ENCODE data around the gene NYNRIN. TPM values are rescaled to one million over a fixed set of nuclear protein-coding genes. Genes with fewer than 3 reads are reported as not detected.
A peak's percentile ranks its signal among the peaks of the same experiment; 100 is the strongest.
"Not testable (repeated sequence)": the region's sequence is repeated elsewhere in the genome, so short reads cannot be mapped to it uniquely, and the experiment has no call there.

Gene NYNRIN
- polyA plus RNA-seq, 4 donors: 46.0 to 95.5 (median 49.4) TPM

DNA sequence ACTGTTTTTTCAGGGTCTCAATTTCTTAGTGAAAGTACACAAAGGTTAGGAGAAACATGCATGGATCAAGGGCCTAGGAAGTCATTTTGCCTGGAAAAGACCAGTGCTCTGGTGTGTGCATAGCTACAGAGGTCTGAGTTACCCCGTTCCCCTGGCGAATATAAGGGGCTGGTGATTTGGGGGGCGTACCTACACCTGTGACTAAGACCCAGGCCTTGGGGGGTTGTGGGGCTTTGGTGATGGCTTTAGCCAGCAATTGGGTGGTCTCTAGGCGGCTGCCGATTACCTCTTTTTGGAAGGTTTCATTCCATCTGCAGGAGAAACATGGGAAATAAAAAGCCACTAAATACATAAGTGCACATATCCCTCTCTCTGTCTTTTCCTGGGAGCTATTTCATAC, 42.7 kb downstream of the NYNRIN start:
- no peak for DNase-seq (ENCODE audit: low read depth in 4 of 4, low spot score in 3 of 4)

DNA sequence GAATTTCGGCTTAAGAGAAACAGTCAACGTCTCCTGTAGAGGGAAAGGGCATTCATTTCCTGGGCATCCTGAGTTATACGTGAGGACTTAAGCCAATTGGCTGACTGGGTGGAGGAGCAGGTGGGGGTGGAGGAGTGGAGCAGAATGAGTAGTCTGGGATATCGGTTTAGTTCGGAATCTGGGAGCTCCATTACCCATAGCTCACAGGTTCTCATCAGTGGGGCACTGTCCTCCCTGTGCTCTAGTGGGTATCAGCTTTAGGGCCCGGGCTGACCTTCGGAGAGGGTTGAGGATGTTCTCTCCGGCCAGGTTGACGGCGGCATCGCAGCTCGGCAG, 43.1 kb downstream of the NYNRIN start:
- DNase-seq (ENCODE audit: low read depth in 4 of 4, low spot score in 3 of 4): no peak

GRCh38 chr14:24442240-24443052, 43.6 kb downstream of the NYNRIN start, which contains the start of gene SDR39U1:
Gene SDR39U1, minus strand, starts transcription at chr14:24442776. Its CDS starts 7 bp downstream, at chr14:24442769.
- peak; percentile 97 to 99 (median 98) for DNase-seq (ENCODE audit: low read depth in 4 of 4, low spot score in 3 of 4)

- DNase-seq (ENCODE audit: low read depth in 4 of 4, low spot score in 3 of 4): no peak
These were observed 44.4 kb downstream of the NYNRIN start for GRCh38 chr14:24443053-24443665.

- DNase-seq (ENCODE audit: low read depth in 4 of 4, low spot score in 3 of 4): not testable (repeated sequence)
These were observed 52.0 kb downstream of the NYNRIN start for GRCh38 chr14:24450828-24451227.

DNA sequence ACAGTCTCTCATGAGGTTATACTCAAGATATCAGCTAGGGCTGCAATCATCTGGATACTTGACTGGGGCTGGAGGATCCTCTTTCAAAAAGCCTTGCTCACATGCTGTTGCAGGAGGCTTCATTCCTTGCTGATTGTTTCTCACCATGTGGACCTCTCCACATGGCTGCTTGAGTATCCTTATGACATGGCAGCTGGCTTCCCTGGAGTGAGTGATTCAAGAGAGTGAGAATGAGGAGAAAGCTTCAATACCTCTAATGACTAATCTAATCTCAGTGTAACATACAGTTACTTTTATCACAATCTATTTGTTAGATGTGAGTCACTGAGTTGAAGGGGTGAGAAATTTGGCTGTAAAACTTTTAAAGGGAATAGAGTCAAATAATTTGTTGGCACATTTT, 58.2 kb downstream of the NYNRIN start:
- DNase-seq (ENCODE audit: low read depth in 4 of 4, low spot score in 3 of 4): no peak

GRCh38 chr14:24458736-24459135, 59.9 kb downstream of the NYNRIN start:
- DNase-seq (ENCODE audit: low read depth in 4 of 4, low spot score in 3 of 4): no peak

DNA sequence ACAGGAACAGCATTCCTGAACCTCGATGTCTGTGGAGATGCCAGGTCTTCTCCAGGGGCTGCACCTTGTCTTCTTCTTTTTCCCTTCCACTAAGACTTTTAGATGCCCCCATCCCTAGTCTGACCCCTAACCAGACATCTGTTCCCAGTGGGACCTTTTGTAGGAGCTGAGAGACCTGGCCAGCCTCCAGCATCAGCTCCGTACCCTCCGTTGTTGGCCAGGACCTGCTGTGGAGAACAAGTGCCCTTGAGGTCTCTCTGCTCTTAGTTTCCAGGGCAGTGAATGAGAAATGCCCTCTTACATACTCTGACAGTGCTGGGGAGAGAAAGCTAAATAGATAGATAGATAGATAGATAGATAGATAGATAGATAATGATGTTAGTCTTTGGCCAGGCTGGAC, 60.5 kb downstream of the NYNRIN start:
- DNase-seq (ENCODE audit: low read depth in 4 of 4, low spot score in 3 of 4): no peak

- no peak for DNase-seq (ENCODE audit: low read depth in 4 of 4, low spot score in 3 of 4)
These were observed 62.5 kb downstream of the NYNRIN start for GRCh38 chr14:24461336-24461735.

DNA sequence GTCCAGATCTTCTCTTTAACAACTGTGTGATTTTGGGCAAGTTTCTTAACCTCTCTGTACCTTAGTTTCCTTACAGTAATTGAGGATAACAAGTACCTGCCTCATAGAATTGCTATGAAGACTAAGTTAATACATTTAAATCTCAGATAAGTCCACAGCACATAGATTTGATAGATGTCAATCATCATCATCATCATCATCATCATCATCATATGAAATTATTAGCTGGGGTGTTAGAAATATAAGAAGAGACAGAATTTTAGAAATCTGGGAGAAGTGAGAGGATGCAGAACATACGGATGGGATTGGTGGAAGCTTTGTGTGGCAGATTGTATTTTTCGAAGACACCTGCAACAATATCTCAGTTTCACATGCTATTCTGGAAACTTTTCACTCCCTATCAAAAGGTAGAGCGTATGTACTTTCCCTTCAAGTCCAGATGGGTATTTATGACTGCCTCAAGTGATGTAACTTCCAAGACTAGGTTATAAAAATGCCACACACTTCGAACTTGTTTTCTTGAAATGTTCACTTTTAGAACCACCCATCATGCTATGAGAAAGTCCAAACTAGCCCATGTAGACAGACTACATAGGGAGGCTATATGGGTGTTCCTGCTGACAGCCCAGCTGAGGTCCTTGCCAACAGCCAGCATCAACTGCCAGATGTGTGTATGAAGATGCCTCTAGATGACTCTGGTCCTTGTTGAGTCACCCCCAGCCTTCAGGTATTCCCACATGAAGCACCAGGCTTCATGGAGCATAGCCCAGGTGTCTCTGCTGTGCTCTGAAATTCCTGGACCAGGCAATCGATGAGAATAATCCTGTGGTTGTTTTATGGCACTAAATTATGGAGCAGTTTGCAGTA, 64.4 kb downstream of the NYNRIN start:
- DNase-seq (ENCODE audit: low read depth in 4 of 4, low spot score in 3 of 4): no peak

DNA sequence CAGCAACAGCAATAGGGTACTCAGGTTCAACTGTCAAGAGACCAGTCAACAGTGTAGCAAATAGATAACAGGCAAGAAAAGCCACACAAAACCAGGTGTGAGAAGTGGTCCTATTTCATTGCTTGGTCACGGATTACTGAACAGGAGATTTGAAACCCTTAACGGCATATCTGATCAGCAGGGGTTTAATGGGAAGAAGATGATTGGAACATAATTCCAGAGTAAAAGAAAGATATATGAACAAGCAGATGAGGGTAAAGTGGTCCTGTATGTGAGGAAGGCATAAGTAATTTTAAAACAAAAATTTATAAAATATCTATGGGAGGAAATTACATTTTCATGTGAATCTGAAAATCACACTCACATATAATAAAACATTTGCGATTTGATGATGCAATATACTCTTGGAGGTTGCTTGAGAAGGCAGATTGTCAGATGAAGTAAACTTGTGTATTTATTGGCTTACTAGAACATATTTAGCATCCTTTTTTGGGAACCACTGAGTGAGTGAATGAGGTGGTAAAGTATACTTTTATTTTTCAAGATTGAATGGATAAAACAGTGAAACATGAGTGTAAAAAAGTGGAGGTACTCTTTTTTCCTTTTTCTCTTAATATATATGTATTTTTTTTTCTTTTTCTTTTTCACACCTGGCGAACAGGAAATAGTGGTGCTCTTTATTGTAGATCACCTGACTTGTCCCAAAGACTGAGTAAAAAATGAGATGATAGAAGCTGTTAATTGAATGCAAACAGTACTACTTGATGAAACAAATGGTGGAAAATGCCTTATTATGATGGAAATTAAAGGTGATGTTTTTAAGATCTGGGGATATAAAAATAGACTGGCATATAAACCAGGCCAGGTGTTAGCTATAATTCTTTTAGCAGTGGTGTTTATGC, 65.3 kb downstream of the NYNRIN start:
- no peak for DNase-seq (ENCODE audit: low read depth in 4 of 4, low spot score in 3 of 4)

- no peak for DNase-seq (ENCODE audit: low read depth in 4 of 4, low spot score in 3 of 4)
These were observed 66.6 kb downstream of the NYNRIN start for GRCh38 chr14:24465368-24465767.

GRCh38 chr14:24465805-24466204, 67.0 kb downstream of the NYNRIN start:
- DNase-seq (ENCODE audit: low read depth in 4 of 4, low spot score in 3 of 4): no peak

Other genes starting within 250 kb of the NYNRIN start
- gene IRF9, start 237.7 kb upstream of the NYNRIN start, polyA plus RNA-seq (ENCODE audit: insufficient read length in 4 of 4): 10 to 100 TPM; 46.1 to 68.1 (median 57.0) TPM
- 100 to 1,000 TPM in 1 of 4 donors, 10 to 100 TPM in 3; 28.0 to 100 (median 57.9) TPM for gene REC8, start 226.9 kb upstream of the NYNRIN start, polyA plus RNA-seq (ENCODE audit: insufficient read length in 4 of 4)
- gene IPO4, start 210.2 kb upstream of the NYNRIN start, polyA plus RNA-seq (ENCODE audit: insufficient read length in 4 of 4): 10 to 100 TPM; 19.8 to 39.5 (median 31.0) TPM
- 10 to 100 TPM; 32.9 to 43.7 (median 35.4) TPM for gene TM9SF1, start 203.6 kb upstream of the NYNRIN start, polyA plus RNA-seq (ENCODE audit: insufficient read length in 4 of 4)
- gene TSSK4, start 193.3 kb upstream of the NYNRIN start, polyA plus RNA-seq (ENCODE audit: insufficient read length in 4 of 4): 10 to 100 TPM in 1 of 4 donors, 1 to 10 TPM in 3; 4.2 to 12.0 (median 5.6) TPM
- gene CHMP4A, start 185.5 kb upstream of the NYNRIN start, polyA plus RNA-seq (ENCODE audit: insufficient read length in 4 of 4): 10 to 100 TPM; 27.8 to 58.4 (median 52.0) TPM
- 10 to 100 TPM in 3 of 4 donors, 1 to 10 TPM in 1; 8.3 to 16.9 (median 11.3) TPM for gene MDP1, start 182.9 kb upstream of the NYNRIN start, polyA plus RNA-seq (ENCODE audit: insufficient read length in 4 of 4)
- gene NEDD8, start 166.6 kb upstream of the NYNRIN start, polyA plus RNA-seq (ENCODE audit: insufficient read length in 4 of 4): 100 to 1,000 TPM; 189 to 230 (median 217) TPM
- 100 to 1,000 TPM in 3 of 4 donors, 10 to 100 TPM in 1; 65.6 to 124 (median 117) TPM for gene GMPR2, start 166.1 kb upstream of the NYNRIN start, polyA plus RNA-seq (ENCODE audit: insufficient read length in 4 of 4)
- gene TINF2, start 156.4 kb upstream of the NYNRIN start, polyA plus RNA-seq (ENCODE audit: insufficient read length in 4 of 4): 10 to 100 TPM; 57.3 to 62.1 (median 60.1) TPM
- gene TGM1, start 135.8 kb upstream of the NYNRIN start, polyA plus RNA-seq (ENCODE audit: insufficient read length in 4 of 4): 1 to 10 TPM; 1.6 to 6.6 (median 2.6) TPM
- 10 to 100 TPM; 19.4 to 28.6 (median 20.3) TPM for gene RABGGTA, start 127.4 kb upstream of the NYNRIN start, polyA plus RNA-seq (ENCODE audit: insufficient read length in 4 of 4)
- gene DHRS1, start 99.2 kb upstream of the NYNRIN start, polyA plus RNA-seq (ENCODE audit: insufficient read length in 4 of 4): 10 to 100 TPM; 27.8 to 54.8 (median 43.2) TPM
- gene NOP9, start 99.2 kb upstream of the NYNRIN start, polyA plus RNA-seq (ENCODE audit: insufficient read length in 4 of 4): 10 to 100 TPM; 20.0 to 27.0 (median 25.4) TPM
- 10 to 100 TPM; 20.2 to 28.4 (median 24.5) TPM for gene CIDEB, start 91.0 kb upstream of the NYNRIN start, polyA plus RNA-seq (ENCODE audit: insufficient read length in 4 of 4)
- gene LTB4R2, start 88.9 kb upstream of the NYNRIN start, polyA plus RNA-seq (ENCODE audit: insufficient read length in 4 of 4): 1 to 10 TPM; 1.7 to 4.4 (median 3.0) TPM
- gene LTB4R, start 87.5 kb upstream of the NYNRIN start, polyA plus RNA-seq (ENCODE audit: insufficient read length in 4 of 4): 1 to 10 TPM; 2.1 to 6.5 (median 4.9) TPM
- gene ADCY4, start 63.9 kb upstream of the NYNRIN start, polyA plus RNA-seq (ENCODE audit: insufficient read length in 4 of 4): 10 to 100 TPM in 3 of 4 donors, 1 to 10 TPM in 1; 8.4 to 23.3 (median 20.0) TPM
- 1 to 10 TPM; 2.3 to 4.3 (median 3.8) TPM for gene RIPK3, start 59.0 kb upstream of the NYNRIN start, polyA plus RNA-seq (ENCODE audit: insufficient read length in 4 of 4)
- 100 to 1,000 TPM in 1 of 4 donors, 10 to 100 TPM in 3; 52.5 to 151 (median 78.2) TPM for gene NFATC4, start 30.8 kb upstream of the NYNRIN start, polyA plus RNA-seq (ENCODE audit: insufficient read length in 4 of 4)
- gene CBLN3, start 30.7 kb downstream of the NYNRIN start, polyA plus RNA-seq (ENCODE audit: insufficient read length in 4 of 4): 1 to 10 TPM; 2.2 to 4.7 (median 2.6) TPM
- gene KHNYN, start 31.0 kb downstream of the NYNRIN start, polyA plus RNA-seq (ENCODE audit: insufficient read length in 4 of 4): 10 to 100 TPM; 35.8 to 50.0 (median 40.5) TPM
- gene SDR39U1, start 43.8 kb downstream of the NYNRIN start, polyA plus RNA-seq (ENCODE audit: insufficient read length in 4 of 4): 10 to 100 TPM; 37.9 to 82.1 (median 52.3) TPM
- under 1 TPM; 0.16 to 0.58 (median 0.34) TPM for gene CMA1, start 109.3 kb downstream of the NYNRIN start, polyA plus RNA-seq (ENCODE audit: insufficient read length in 4 of 4)
- gene CTSG, start 177.2 kb downstream of the NYNRIN start, polyA plus RNA-seq (ENCODE audit: insufficient read length in 4 of 4): under 1 TPM; 0.30 to 0.95 (median 0.54) TPM
- gene GZMH, start 210.7 kb downstream of the NYNRIN start, polyA plus RNA-seq (ENCODE audit: insufficient read length in 4 of 4): under 1 TPM in 2 of 4 donors, not detected in 2; 0.21 to 0.53 TPM
- gene GZMB, start 235.2 kb downstream of the NYNRIN start, polyA plus RNA-seq (ENCODE audit: insufficient read length in 4 of 4): under 1 TPM; 0.22 to 0.75 (median 0.46) TPM